Measurements from ENCODE around the gene TAF4. TPM values are rescaled to one million over a fixed set of nuclear protein-coding genes. Genes with fewer than 3 reads are reported as not detected.

Gene TAF4
- total and polyA plus RNA-seq, 8 donors = 5.7 to 15.2 (median 8.4) TPM

GRCh38 chr20:61934716-61935530, 130.8 kb downstream of the TAF4 start:
- H3K4me3 ChIP-seq = no peak overlapping the region
- no peak for TF ChIP-seq CTCF (IDR thresholded peaks at IDR 0.05)
- DNase-seq (peak in 1 of 6 donors; percentile 0), FAIRE-seq (no peak), ATAC-seq (no peak)
- H3K27me3 ChIP-seq = no peaks in the 10 kb centered on the region
- 77% methylated on average over 24 of the region's 24 CpGs for WGBS, 2 donors
- no peaks in the 10 kb centered on the region for H3K4me1 ChIP-seq
- no peaks in the 10 kb centered on the region for H3K36me3 ChIP-seq
- no peak overlapping the region for H3K27ac ChIP-seq
- intact Hi-C loops (cut with DNase I) = no loop called here
- no peaks in the 10 kb centered on the region for H3K9me3 ChIP-seq

GRCh38 chr20:61933951-61934715, 131.5 kb downstream of the TAF4 start:
- DNase-seq (peak in 3 of 6 donors; percentile 7 to 53 (median 41)), ATAC-seq (no peak), FAIRE-seq (no peak)
- no peak for TF ChIP-seq CTCF (IDR thresholded peaks at IDR 0.05)
- H3K4me3 ChIP-seq = no peak overlapping the region
- no peaks in the 10 kb centered on the region for H3K4me1 ChIP-seq
- no peaks in the 10 kb centered on the region for H3K9me3 ChIP-seq
- no peak overlapping the region for H3K27ac ChIP-seq
- no peaks in the 10 kb centered on the region for H3K27me3 ChIP-seq
- intact Hi-C loops (cut with DNase I) = no loop called here
- no peaks in the 10 kb centered on the region for H3K36me3 ChIP-seq
- 88 to 89% methylated on average over 33 to 36 of the region's 36 CpGs for WGBS, 2 donors

GRCh38 chr20:61933481-61933950, 132.2 kb downstream of the TAF4 start:
- no peak for TF ChIP-seq CTCF (IDR thresholded peaks at IDR 0.05)
- Histone ChIP-seq H3K27ac (no peak overlapping the region), H3K4me3 (no peak overlapping the region), H3K9me3 (no peaks in the 10 kb centered on the region), H3K4me1 (no peaks in the 10 kb centered on the region), H3K27me3 (no peaks in the 10 kb centered on the region), H3K36me3 (no peaks in the 10 kb centered on the region)
- intact Hi-C loops (cut with DNase I) = no loop called here
- whole genome bisulfite sequencing, 2 donors = 77 to 80% methylated on average over 17 of the region's 17 CpGs
- peak in 3 of 6 donors; percentile 5 to 47 (median 45) for DNase-seq
- no peak for FAIRE-seq
- ATAC-seq = no peak

GRCh38 chr20:61932711-61933480, 132.8 kb downstream of the TAF4 start:
- 87 to 89% methylated on average over 38 of the region's 38 CpGs for WGBS, 2 donors

More at GRCh38 chr20:61932711-61933480, 132.8 kb downstream of the TAF4 start:
- Histone ChIP-seq H3K27me3 (no peaks in the 10 kb centered on the region), H3K9me3 (no peaks in the 10 kb centered on the region), H3K4me3 (no peak overlapping the region), H3K27ac (no peak overlapping the region), H3K36me3 (no peaks in the 10 kb centered on the region), H3K4me1 (no peaks in the 10 kb centered on the region)
- intact Hi-C loops (cut with DNase I) = no loop called here
- no peak for FAIRE-seq
- peak in 3 of 6 donors; percentile 6 to 51 (median 48) for DNase-seq
- ATAC-seq = no peak
- TF ChIP-seq CTCF (IDR thresholded peaks at IDR 0.05) = no peak
